NCI-H526 treated with DMSO at 0.1 percent for 48 hours (cell line): ENCODE results near the gene RASA1.
A peak's percentile ranks its signal among the peaks of the same experiment; 100 is the strongest.

Source experiments
- DNase-seq: peaks from one replicate; lab custom pipeline; 2025; lab: John Stamatoyannopoulos, UW

Gene RASA1

GRCh38 chr5:87361031-87361445, 93.4 kb downstream of the RASA1 start:
- DNase-seq = no peak

- DNase-seq = no peak
Observed at GRCh38 chr5:87361536-87362213, 94.0 kb downstream of the RASA1 start.

DNA sequence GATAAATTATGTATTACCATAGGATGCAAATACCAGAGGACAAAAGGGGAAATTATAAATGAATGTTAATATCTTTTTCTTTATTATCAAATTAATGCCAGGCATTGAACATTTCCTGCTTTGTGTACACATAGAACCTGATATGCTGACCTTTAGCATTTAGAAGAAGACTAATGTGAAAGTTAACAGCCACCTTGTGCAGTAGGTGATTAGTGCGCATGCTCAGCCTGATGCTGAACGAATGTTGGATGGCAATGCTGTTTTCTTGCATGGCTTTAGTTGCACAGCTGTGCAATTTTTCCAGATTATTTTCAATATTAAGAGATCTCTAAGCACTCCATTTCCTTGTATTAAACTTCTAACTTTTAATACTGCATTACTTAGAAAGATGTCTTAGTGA, 99.6 kb downstream of the RASA1 start:
- DNase-seq = no peak

- no peak for DNase-seq
Observed at GRCh38 chr5:87368601-87369000, 100.9 kb downstream of the RASA1 start.

- no peak for DNase-seq
Observed at GRCh38 chr5:87369431-87369830, 101.7 kb downstream of the RASA1 start.

- no peak for DNase-seq
Observed at GRCh38 chr5:87372705-87373104, 105.0 kb downstream of the RASA1 start.

DNA sequence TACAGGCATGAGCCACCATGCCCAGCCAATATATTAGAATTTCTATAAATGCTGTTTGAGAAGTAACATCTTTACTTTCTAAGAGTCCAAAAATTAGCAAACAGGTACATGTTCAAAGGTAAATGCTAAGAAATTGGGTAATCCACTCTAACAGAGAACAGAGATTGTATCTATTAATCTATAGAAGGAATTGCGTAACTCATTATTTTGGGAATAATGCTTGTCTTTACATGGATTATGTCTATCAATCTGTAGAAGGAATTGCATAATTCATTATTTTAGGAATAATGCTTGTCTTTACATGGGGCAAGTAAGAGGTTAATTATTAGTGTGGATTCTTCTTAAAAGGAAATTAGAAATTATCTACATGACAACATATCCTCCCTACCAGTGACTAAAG, 114.5 kb downstream of the RASA1 start:
- no peak for DNase-seq

DNA sequence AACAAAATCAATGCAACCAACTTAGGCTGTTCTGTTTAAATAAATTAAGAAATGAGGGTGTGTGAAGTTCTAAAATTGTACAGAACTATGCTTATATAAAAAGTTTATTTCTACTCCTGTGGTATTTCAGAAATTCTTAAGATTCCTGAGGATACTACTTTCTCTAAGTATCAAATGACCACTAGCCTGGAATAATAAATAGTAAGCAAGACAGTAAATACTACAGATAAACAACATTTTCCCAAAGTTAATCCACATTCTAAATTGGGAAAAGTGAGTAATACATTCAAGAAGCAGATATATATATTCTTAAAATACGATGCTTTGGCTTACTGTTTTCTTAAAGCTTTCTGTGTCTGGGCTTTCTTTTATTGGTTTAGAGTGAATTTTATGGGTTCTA, 115.5 kb downstream of the RASA1 start:
- no peak for DNase-seq

DNA sequence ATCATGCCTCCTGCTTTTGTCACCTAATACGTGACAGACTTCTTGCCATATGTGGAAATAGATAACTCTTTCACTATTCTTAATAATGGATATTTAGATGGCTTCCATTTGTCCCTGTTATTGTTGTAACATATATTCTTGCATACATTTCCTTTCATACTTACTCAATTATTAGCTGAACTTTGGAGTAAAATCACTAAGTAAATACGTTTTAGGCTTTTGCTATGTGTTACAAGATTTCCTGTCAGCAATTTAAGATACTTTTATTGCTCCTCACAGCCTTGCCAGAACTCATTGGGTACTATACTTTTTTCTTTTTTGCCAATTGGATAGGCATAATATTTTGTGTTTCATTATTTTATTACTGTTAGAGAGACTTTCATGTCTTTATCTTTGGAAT, 118.1 kb downstream of the RASA1 start:
- no peak for DNase-seq

DNA sequence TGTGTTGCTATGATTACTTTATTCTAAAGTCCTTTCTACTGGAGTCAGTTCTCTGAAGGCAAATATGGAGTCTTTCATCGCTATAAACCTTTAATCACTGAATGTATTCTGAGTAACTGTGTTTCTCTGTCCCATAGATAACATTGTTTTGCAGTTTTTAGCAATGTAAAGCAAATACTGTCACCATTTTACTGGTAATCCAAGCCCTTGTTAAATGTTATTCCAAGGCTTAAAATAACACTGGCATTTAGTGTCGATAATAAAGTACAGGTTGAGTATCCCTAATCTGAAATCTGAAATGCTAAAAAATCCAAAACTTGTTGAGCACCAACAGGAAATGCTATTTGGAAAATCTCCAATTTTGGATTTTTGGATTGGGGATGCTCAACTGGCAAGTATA, 120.4 kb downstream of the RASA1 start:
- DNase-seq = no peak

DNA sequence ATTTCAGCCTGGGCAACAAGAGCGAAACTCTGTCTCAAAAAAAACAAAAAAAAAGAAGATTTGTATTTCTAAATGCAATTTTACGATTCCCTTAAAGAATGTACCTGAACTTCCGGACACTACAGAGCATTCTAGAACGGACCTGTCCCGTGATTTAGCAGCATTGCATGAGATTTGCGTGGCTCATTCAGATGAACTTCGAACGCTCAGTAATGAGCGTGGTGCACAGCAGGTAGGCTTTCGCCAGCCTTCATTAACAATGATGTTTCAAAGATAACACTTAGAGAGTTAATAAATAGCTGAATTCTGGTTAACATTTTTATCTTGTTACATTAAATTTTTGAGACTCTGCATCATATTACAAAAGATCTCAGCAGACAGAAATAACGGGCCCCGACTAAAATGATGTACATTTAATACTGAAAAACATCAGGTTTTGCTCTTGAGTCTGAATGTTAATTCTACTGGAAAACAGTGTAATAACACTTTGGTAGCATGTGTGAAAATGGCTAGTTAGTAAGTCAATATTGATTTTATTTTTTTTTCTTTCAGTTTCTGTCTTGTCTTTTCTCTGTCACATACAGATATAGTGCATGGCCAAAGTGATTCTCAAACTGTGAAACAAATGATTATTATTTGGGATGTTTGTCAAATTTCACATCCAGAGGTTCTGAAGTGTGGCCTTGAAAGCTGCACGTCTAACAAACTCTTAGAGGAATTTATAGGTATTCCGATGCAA, 121.8 kb downstream of the RASA1 start:
- DNase-seq = no peak

DNA sequence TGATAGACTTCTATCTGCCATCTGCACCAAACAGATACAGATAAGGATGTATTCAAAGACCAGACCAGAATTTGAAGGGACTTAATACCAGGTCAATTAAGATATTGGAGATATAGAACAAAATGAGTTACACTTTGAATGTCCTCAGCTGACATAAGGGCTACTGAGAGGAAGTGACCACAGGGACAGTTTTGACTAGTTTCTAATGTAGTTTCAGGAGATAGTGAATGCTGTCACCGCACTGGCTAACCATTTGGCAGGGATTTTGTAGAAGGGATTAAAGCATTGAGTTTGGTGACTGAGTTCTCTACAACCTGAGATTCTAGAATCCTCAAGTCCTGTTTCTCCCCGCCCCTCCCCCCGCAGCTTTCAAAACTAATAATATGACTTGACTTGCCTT, 122.4 kb downstream of the RASA1 start:
- no peak for DNase-seq

DNA sequence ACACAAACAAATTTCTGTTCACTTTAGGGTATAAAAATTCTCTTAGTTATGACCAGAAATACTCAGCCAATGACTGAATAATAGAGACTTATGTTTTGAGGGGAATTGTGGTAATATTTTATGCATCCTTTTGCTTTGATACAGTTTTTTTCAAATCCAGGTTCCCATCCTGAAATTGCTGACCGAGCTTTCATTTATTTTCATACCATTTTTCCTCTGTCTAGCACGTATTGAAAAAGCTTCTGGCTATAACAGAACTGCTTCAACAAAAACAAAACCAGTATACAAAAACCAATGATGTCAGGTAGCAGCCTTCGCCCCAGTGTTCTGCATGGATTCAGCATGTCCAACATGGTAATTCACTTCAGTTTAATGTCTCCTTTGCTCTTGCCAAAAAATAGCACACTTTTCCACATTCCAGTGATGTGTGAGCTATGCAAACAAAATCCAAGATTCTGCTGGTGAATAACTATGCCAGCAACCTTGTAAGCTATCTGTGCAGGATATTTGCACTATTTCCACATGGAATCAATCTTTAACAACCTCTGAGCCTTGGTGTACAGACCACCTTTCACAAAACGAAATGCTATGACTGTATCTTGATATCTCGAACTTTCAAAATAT, 123.0 kb downstream of the RASA1 start:
- no peak for DNase-seq

- DNase-seq = no peak
Observed at GRCh38 chr5:87392170-87392569, 124.5 kb downstream of the RASA1 start.

DNA sequence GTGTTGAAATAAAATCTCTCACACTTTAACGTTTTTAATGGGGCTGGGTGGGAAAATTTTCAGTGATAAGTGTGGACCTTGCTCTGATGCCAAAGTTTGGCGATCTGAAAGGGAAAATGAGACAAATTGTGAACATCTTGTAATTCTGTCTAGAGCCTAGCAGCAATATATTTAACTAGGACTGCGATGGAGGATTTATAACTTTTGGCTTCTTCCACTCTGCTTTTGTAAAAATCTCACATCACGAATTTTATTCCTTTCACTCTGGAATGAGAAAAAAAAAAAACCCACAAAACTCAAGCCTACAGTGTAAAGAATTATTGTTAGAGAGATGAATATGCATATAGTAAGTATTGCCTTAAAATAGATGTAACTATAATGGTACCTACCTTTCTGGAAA, 125.1 kb downstream of the RASA1 start:
- no peak for DNase-seq

- no peak for DNase-seq
Observed at GRCh38 chr5:87393331-87393730, 125.6 kb downstream of the RASA1 start.

DNA sequence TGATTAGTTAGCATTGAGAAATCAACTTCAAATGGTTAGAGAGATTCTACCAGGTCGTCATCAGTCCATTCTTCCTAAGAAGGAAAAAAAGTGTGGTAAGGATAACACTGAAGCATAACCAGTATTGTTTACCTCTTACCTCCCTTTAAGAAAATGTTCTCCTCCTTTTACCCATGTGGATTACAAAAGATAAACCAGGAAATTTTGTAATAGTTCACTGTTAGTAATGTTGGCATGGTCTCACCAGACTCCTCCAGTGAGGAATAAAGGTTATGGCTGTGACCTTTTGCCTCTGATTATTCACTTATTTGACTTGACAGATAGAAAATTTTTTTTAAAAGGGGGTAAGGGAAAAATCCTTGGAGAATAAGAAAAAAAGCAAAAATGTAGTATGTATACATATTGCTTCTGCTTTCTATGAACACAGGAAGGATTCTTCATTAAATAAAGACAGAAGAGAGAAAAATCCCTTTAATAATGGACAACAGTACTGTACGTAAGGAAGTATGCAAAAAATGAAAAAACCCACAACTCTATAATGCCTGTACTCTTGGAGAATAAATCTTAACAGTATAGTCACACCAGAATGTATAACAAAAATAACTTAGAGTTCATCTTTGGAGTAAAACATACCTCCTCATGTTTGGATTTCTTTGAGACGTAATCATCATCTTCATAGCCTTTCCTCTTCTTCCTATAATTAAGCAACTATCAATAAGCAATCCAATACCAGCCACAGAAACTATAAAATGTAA, 126.9 kb downstream of the RASA1 start:
- no peak for DNase-seq

DNA sequence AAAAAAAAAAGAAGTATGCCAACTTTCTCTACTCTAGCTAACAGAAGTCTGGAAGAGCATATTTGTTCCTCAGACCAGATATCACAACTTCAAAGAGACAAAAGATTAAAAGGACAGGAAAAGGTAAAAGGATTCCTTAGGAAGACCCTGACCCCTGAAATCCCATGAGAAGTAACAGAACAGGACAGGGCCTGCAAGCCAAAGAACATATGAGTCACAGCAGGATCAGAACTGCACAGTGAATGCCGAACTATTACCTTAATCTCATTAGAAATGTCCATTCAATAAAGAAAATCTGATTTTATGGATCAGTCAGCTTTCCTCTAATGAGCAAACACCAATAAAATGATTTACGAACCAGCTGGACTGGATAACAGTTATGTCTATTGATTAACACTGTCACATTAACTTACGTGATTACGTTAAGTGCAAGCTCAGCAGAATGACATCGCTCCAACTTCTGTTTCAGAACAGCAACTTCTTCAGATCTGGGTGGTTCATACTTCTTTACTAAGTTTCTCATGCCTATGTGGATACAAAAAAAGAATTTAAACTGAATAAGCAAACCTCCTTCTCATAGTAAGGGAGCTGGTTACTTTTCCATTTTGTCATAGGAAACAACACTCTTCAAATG, 131.4 kb downstream of the RASA1 start:
- no peak for DNase-seq

DNA sequence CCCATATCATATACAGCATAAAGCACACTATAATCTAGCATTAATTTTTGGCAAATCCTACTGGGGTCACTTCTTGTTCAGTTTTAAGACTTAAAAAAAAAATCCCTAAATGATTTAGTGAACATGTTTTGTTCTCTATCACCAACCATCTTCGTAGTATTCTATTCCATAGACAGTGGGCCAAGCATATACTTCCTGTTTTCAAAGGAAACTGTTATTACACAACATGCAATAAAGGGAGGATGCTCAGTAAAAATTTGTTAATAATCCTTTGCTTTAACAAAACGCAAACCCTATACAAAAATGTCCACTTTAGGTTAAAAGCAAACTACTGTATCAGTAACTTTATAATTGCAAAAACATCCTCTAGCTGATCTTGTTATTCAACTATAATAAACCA, 132.0 kb downstream of the RASA1 start:
- no peak for DNase-seq

- peak; percentile 18 for DNase-seq
Observed at GRCh38 chr5:87400305-87400899, 132.7 kb downstream of the RASA1 start.

- DNase-seq = no peak
Observed at GRCh38 chr5:87401626-87402025, 133.9 kb downstream of the RASA1 start.

DNA sequence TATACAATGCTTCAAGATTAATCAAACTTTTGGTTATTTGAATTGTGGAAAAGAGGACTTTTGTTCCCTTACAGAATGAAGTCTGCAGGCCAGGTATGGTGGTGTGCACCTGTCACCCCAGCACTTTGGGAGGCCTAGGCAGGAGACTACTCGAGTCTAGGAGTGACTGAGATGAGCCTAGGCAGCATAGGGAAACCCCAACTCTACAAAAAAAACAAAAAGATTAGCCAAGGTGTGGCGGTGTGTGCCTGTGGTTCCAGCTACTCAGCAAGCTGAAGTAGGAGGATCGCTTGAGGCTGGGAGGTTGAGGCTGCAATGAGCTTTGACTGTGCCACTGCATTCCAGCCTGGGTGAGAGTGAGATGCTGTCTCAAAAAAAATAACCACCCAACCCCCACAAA, 135.7 kb downstream of the RASA1 start:
- DNase-seq = no peak
